Right hindlimb (tissue), 1 donor: ENCODE measurements around the gene CLIC6.
"Not testable (repeated sequence)": the region's sequence is repeated elsewhere in the genome, so short reads cannot be mapped to it uniquely, and the experiment has no call there.

ENCODE experiments used
- DNase-seq: peaks from one replicate; pipeline ENCODE4 v3.0.0-alpha.2; 2018

The CLIC6 gene

DNA sequence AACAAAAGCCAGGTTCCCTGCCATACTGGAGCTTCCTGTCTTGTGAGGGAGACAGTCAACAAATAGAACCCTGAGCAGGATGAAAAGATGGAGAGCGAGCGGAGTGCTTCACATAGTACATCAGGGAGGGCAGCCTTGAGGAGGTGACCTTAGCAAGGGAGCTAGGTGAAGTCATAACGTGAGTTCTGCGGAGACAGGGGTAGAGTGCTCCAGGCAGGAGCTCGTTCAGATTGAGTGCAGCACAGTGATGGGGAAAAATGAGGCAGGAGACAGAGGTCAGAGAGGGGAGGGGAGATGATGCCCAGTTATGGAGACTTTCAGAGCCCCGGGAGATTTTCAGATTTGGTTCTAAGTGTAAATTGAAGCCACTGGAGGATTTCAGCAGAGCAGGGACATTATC, 15.3 kb upstream of the CLIC6 start:
- DNase-seq = no peak

DNA sequence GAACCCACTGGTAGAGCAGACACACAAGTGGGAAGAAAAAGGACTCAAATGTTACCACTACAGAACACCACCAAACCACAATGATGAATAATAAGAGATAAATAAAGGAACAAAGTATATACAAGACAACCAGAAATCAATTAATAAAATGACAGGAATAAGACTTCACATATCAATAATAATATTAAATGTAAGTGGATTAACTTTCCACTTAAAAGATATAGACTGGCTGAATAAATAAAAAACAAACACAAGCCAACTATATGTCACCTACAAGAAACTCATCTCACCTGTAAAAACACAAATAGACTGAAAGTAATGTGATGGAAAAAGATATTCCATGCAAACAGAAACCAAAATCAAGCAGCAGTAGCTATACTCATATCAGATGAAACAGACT, 6.9 kb upstream of the CLIC6 start:
- no peak for DNase-seq

DNA sequence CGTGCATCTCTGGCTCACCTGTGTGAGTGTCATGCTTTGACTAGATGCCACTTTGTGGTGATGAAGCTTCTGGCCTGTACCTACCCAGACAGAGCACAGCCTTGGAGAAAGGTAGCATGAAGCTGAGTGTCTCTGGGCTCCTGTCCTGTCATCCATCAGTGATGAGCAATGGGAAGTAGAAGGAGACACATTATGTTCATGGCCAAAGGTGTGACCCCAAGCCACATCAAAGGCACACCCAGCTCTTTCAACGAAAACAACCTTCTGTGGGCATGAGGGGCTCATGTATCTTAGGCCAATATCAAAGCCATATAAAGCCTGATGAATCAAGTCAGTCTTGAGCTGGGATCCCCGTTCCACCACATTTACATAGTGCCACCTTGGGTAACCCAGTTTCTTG, 1.0 kb upstream of the CLIC6 start:
- no peak for DNase-seq

DNA sequence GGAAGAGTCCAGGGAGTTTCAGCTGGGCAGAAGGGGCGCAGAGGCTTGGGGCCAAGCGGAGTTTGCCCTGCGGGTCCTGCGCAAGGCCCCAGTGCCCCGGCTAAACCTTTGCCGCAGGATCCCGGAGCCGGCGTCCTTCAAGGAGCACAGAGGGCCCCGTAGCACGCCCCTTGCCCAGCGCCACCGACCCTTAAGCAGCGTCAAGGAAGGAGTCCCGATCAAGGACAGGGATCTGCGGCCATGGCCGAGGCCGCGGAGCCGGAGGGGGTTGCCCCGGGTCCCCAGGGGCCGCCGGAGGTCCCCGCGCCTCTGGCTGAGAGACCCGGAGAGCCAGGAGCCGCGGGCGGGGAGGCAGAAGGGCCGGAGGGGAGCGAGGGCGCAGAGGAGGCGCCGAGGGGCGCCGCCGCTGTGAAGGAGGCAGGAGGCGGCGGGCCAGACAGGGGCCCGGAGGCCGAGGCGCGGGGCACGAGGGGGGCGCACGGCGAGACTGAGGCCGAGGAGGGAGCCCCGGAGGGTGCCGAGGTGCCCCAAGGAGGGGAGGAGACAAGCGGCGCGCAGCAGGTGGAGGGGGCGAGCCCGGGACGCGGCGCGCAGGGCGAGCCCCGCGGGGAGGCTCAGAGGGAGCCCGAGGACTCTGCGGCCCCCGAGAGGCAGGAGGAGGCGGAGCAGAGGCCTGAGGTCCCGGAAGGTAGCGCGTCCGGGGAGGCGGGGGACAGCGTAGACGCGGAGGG, 520 bp downstream of the CLIC6 start:
- no peak for DNase-seq

DNA sequence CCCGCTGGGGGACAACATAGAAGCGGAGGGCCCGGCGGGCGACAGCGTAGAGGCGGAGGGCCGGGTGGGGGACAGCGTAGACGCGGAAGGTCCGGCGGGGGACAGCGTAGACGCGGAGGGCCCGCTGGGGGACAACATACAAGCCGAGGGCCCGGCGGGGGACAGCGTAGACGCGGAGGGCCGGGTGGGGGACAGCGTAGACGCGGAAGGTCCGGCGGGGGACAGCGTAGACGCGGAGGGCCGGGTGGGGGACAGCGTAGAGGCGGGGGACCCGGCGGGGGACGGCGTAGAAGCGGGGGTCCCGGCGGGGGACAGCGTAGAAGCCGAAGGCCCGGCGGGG, 1.1 kb downstream of the CLIC6 start:
- DNase-seq = not testable (repeated sequence)

DNA sequence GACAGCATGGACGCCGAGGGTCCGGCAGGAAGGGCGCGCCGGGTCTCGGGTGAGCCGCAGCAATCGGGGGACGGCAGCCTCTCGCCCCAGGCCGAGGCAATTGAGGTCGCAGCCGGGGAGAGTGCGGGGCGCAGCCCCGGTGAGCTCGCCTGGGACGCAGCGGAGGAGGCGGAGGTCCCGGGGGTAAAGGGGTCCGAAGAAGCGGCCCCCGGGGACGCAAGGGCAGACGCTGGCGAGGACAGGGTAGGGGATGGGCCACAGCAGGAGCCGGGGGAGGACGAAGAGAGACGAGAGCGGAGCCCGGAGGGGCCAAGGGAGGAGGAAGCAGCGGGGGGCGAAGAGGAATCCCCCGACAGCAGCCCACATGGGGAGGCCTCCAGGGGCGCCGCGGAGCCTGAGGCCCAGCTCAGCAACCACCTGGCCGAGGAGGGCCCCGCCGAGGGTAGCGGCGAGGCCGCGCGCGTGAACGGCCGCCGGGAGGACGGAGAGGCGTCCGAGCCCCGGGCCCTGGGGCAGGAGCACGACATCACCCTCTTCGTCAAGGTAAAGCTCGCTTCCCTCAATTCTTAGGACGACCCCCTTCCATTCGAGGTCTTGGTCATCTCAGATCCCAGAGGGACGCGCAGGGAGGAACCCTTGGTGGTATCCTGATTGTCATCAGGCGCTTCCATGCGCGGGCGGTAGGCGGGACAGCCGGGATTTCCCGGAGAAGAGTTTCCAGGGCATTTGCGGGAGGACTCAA, 1.6 kb downstream of the CLIC6 start:
- DNase-seq = no peak

DNA sequence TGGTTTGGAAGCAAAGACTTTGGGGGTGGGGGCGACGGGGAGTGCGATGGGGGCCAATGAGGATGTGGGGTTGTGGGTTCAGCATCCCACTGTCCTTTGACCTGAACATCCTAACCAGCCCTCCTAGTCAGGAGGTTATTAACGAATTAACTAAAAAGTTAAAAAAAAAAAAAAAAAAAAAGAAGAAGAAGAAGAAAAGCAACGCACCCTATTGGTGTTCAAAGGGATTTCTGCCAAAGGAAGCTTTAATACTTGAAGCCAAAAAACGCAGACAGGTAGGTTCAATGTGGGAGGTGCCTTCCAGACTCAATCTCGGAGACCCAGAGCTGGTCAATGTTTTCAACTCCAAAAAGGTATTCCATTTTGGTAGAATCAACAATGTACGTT, 2.2 kb downstream of the CLIC6 start:
- no peak for DNase-seq

DNA sequence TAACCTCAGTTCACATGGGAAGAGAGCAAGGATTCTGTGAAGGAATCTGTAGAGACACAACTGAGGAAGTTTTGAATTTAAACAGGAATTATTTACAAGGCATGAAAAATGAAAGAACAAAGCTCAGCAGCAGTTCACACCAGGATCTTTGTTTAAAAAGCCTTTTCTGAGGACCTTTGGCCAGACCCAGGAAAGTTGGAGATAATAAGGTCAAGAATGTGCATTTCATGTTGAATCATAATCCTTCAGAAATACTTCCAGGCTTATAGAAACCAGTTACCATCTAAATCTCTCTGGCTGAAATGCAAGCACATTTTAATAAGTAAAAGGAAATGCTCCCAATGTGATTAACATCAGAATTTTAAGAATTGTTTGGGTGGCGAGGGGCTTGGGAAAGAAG, 2.7 kb downstream of the CLIC6 start:
- DNase-seq = no peak

DNA sequence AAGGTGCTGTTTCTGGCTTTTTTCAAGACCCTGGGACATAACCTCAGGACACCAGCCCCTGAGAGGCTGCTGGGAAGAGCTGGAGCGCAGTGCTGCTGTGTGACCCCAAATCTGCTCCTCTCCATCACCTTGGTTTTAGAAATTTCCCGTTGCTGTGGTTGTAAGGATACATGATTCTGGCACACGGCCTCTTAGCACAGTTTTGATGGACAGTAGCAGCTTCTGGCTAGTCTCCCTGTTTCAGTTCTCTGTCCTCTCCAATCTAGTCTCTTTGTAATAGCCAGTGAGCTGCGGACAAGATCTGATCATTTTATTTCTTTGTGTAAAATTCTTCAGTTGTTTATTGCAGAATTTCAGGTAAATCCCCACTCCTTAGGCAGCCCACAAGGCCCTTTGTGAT, 3.1 kb downstream of the CLIC6 start:
- DNase-seq = no peak

DNA sequence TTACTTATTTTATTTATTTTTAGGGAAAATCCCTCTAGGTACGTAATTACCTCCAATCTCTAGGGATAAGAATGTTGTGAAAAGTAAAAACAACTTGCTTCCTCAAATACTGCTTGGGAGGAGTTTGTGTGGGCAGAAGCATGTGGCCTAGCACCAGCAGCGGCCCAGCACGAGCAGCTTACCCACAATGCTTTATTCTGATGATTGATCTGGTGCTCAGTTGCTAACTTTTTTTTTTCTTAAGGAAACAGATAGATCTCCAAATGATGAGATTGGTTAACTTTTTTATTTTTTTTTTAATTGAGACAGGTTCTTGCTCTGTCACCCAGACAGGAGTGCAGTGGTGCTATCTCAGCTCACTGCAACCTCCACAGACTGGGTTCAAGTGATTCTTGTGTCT, 4.2 kb downstream of the CLIC6 start:
- DNase-seq = no peak

DNA sequence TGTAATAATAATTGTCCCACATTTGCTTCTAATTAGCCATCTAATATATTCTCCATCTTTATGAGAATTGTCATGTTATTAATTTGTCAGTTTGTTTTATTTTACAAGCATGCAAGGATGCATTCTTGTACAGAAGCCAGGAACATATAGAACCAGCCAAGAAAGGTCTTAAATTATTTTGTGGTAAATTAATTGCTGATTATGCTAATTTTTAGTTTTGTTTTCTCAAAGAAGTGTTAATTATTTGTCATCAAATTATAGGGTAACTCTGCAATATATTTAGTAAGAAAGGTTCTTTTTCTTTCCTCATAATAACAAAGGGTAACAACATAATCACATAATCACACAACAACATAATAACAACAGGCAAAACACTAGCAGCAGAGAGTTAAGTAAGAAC, 5.7 kb downstream of the CLIC6 start:
- no peak for DNase-seq

DNA sequence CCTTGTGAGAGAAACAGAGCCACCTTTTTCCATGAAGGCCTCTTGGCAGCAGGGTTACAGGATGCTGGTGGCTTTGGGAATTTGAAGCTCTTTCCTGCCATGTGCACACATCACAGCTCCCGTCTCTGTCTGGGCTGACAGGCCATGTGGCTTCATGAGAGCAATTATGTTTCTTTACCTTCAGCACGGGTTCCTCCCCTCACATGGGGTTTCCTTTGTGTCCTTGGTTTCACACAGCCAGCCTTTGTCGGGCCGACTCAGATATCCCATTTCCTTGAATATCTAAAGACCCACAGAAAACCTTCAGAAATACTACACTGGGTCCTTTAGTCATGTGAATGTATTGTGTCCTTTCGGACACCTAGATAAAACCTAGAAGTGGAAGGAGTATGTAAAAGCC, 7.1 kb downstream of the CLIC6 start:
- no peak for DNase-seq

DNA sequence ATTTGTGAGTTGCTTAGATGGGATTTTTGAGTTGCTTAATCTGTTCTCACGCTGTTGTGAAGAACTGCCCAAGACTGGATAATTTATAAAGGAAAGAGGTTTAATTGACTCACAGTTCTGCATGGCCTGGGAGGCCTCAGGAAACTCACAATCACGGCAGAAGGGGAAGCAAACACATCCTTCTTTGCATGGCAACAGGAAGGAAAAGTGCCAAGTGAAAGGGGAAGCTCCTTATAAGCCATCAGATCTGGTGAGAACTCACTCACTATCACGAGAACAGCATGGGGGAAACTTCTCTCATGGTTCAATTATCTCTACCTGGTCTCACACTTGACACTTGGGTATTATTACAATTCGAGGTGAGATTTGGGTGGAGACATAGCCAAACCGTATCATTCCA, 10.3 kb downstream of the CLIC6 start:
- no peak for DNase-seq

DNA sequence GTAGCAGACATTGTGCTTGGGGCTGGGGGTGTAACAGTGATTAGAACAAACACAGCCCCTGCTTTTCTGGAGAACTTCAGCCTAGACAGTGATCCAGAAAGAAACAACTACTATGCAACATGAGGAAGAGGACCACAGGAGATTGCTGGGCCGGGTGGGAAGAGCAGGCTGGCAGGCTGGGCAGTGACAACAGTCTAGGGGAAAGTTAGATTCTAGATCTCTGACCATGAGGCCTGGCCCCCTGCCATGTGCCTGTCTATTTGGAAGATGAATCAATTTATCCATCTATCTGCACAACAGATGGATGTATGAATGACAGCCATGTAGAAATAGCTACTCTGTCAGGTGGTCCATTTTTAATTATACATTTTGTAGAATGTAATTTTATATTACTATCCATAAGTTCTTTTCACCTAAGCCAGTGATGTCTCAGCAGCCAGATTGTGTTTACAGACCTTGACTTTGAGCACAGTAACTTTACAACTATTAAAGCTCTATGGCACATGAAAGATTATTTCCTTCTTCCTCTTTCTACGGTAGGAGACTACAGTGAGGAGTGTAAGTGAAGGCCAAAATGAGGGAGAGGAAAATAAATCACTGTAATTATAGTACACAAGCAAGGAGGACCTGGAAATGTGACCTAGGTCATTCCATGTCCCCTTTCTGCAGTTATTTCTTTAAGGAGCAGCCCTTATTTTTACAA, 15.5 kb downstream of the CLIC6 start:
- DNase-seq = no peak

DNA sequence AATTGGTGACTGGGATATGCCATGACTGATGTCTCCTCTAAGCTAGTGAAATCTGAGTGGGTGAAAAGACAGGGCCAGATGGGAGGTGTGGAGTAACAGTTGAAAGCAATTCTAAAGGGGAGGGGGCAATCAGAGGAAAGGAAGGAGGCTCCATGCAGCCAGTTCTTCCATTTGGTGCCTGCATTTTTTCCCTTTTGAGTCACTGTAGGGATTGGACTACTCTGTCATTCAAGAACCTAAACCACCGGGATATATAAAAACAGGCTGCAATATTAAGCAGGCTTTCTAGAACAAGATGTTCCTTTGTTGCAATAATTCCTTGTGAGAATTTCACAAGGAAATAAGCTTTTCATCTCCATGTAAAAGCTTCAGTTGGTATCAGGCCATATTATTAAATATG, 18.3 kb downstream of the CLIC6 start:
- DNase-seq = no peak

DNA sequence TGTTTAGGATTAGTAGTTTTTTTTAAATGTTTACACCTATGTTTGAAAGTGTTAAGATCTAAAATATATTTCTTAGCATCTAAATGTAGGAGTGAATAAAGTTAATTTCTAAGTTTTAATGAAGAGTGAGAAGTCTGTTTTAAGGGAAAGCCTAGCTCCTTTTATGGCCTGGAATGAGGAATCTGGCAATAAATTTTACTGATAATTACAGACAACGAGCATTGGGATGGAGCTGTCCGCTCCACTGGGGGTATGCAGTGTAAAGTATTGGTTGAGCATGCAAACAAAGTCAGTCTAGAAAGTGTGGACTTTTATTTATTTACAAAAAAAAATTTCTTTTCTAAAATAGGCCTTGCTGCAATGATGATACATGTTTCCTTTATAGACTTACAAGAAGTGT, 19.0 kb downstream of the CLIC6 start:
- no peak for DNase-seq

DNA sequence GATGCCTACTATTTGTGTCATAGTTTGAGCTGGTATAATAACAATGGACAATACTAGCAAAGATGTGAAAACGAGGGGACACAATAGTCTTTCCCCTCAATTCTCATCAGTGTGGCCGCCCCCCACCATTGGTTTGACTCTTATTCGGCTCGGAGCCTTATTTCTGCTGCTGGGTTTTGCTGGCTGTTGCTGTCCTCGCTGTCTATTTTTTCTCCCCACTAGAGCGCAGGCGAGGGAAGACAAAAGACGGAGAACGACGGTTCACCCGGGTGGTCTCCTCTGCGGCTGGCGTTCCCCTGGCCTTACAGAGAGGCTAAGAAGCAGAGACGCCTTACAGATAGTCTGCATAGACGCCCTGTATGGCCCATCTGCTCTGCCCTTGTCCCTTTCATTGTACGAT, 19.4 kb downstream of the CLIC6 start:
- no peak for DNase-seq

DNA sequence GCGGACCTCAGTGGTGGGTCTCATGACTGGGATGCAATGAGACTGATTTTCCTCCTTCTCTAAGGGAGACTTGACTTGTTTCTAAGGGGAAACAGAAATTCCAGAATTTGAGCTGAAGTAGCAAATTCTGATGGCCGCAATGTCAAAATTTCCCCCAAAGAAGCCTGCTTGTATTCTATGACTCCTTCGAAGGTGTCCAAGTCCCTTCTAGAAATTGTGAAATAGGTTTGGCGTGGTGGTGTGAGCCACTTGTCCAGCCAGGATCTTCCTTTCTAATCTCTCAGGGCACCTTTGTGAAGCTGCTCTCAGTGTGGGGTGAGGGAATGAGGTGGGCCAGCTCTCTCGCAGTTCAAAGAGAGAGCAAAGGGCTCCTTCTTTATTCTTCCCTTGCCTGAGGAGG, 19.9 kb downstream of the CLIC6 start:
- no peak for DNase-seq

DNA sequence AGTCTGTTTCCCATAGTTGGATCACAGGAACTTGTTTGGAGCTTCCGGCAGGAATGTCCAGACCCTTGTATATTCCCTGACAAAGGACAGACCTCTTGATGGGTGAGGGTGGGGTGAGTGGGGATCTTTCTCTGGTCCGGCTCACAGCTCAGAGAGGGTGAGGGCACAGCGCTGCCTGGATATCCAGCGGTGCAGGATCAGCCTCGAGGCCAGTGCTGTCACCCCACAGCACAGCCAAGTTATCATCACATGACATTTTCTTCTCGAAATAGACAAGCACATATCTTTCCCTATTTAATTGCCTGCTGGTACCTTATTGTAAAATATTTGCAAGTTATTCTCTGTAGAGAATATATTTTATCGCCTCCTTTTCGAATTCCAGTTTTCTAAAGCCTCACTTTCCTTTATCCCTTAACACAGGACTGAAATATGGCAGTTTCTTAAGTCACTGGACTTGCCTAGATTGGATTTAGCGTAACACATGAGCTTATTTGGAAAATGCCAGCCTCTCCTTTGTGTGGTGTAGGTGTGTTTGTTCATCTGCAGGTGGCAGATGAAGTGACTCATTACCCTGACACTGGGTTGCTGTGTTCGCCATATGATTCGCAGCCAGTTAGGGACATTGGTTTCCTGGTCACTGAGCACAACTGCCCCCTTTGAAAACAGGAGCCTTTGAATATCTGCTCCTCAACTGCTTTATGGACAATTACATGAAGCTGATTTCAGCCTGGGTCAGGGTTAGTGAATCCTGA, 21.4 kb downstream of the CLIC6 start:
- no peak for DNase-seq

DNA sequence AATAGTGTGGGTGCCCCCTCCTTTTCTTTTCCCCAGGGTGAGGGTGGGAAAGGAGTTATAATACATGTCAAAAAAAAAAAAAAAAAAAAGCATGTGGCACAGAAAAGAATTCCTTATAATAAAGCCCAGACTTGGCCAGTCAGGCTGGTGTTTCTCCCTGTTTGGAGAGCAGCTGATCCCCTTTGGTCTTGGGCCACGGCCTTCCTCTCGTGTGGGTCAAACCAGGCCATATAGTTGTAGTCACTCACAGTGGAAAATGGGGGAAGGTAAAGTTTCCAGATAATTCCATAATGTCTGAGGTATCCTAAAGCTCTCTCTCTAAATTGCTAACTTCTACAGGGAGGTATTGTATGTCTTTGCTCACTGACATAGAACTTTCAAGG, 22.0 kb downstream of the CLIC6 start:
- no peak for DNase-seq

DNA sequence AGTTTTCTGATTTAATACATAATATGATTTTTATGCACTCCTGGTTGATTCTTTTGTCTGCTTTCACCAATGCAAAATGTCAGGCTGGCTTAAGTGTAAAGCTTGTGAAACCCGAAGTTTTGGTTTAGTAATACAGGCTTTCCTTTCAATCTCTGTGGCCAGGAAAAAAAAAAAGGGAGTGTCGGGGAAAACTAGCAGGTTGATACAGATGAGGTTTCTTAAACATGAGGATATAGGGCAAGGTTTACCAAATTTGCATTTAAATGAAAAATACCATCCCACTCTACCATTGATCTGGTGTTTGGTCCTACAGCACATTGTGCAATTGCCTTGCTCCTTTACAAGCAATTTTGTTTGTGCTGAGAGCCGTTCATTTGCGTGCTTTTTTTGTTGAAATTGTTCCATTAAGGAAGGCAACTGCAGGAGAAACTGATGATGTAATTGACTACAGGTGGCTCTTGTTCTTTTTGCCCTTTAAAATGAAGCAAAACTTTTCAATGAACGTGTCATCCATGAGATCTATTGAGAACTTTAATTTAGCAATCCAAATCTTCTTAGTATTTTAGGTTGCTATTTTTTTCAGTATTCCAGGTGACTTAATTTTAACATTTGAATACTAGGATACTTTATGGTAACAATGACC, 22.7 kb downstream of the CLIC6 start:
- DNase-seq = no peak

DNA sequence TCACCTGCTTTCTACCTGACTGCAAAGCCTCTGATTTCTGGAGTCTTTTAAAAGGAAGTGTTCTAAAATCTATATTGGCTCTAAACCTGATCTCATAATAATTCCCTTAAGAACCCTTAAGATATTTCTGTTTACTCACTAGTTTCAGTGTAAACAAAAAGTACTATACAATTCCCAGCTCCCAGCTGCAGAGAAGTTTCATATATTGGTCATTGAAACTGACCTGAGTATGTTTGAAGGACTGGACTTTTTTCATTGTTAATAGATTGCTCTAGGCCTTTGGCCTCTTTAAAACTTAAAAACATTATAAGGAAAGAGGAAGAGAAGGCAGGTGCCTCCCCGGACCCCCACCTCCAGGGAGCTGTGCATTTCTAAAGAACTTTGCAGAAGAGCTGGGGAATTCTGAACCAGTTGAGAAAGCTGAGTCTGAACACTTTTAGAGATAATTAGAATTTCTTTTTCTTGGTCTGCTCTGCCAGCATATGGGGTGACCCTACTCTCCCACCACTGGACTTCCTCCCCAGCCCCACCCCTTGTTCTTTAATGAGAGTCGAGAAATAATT, 23.7 kb downstream of the CLIC6 start:
- no peak for DNase-seq
